KMS-11 (cell line): ENCODE measurements around the gene FKBP5.

Experiments used
- H2AFZ ChIP-seq: fragments of 200-600 bp; sonication (generic); 2 replicates; pipeline ENCODE4 v1.6.1; 2016; ENCODE audit warnings: antibody characterized with exemption, mixed run types, low read depth
- H3K27ac ChIP-seq: fragments of 200-600 bp; sonication (generic); 2 replicates; pipeline ENCODE4 v1.6.1; 2016; ENCODE audit warnings: mild to moderate bottlenecking, mixed run types
- H3K27me3 ChIP-seq: fragments of 200-600 bp; sonication (generic); 2 replicates; pipeline ENCODE4 v1.6.1; 2017; ENCODE audit warnings: mild to moderate bottlenecking, low read depth, mixed run types, moderate library complexity; ENCODE audit not compliant: insufficient read depth
- H3K36me3 ChIP-seq: fragments of 200-600 bp; sonication (generic); 2 replicates; pipeline ENCODE4 v1.6.1; 2017; ENCODE audit warnings: mild to moderate bottlenecking, mixed run types; ENCODE audit not compliant: insufficient read depth
- H3K4me1 ChIP-seq: fragments of 200-600 bp; sonication (generic); 2 replicates; pipeline ENCODE4 v1.6.1; 2016; ENCODE audit warnings: mild to moderate bottlenecking, low read depth, mixed run types; ENCODE audit not compliant: poor library complexity, severe bottlenecking
- H3K4me2 ChIP-seq: fragments of 200-600 bp; sonication (generic); 2 replicates; pipeline ENCODE4 v1.7.0; 2016; ENCODE audit warnings: mild to moderate bottlenecking, mixed run types
- H3K4me3 ChIP-seq: fragments of 200-600 bp; sonication (generic); IDR thresholded peaks from 2 replicates; pipeline ENCODE4 v1.6.1; 2017; ENCODE audit warnings: low read depth, low read length, mixed read lengths; ENCODE audit not compliant: insufficient read depth
- H3K79me2 ChIP-seq: fragments of 200-600 bp; sonication (generic); 2 replicates; pipeline ENCODE4 v1.6.1; 2016; ENCODE audit warnings: low read depth, mixed run types; ENCODE audit not compliant: insufficient read depth
- H3K9ac ChIP-seq: fragments of 200-600 bp; sonication (generic); 2 replicates; pipeline ENCODE4 v1.6.1; 2016; ENCODE audit warnings: mild to moderate bottlenecking, mixed run types
- H4K20me1 ChIP-seq: fragments of 200-600 bp; sonication (generic); 2 replicates; pipeline ENCODE4 v1.6.1; 2016; ENCODE audit warnings: mild to moderate bottlenecking, mixed run types; ENCODE audit not compliant: insufficient read depth
- CTCF ChIP-seq: fragments of 200-600 bp; sonication (generic); conservative IDR thresholded peaks from 2 replicates; pipeline ENCODE4 v1.6.1; 2017; ENCODE audit warnings: low read depth, mild to moderate bottlenecking, antibody characterized with exemption, low read length, moderate library complexity, mixed read lengths

FKBP5 gene

GRCh38 chr6:35668744-35669450 lies 19.8 kb downstream of the FKBP5 start:
- Histone ChIP-seq H3K4me1 (peaks cover 78% of the 10 kb centered on the region), H3K4me3 (no peak overlapping the region), H3K79me2 (peaks cover 98% of the 10 kb centered on the region), H2AFZ (no peak overlapping the region), H3K36me3 (no peaks in the 10 kb centered on the region), H3K27ac (no peak overlapping the region), H3K4me2 (peak overlapping the region; percentile 5), H3K9ac (no peak overlapping the region), H3K27me3 (no peaks in the 10 kb centered on the region), H4K20me1 (peaks cover 6% of the 10 kb centered on the region; the same call in 1 of the 2 replicates)
- no peak for TF ChIP-seq CTCF

- no peak overlapping the region for H2AFZ ChIP-seq
- H3K4me2 ChIP-seq: no peak overlapping the region
- peaks cover 78% of the 10 kb centered on the region for H3K4me1 ChIP-seq
- H4K20me1 ChIP-seq: peaks cover 9% of the 10 kb centered on the region; the same call in 1 of the 2 replicates
- H3K79me2 ChIP-seq: peaks cover 98% of the 10 kb centered on the region
- no peaks in the 10 kb centered on the region for H3K36me3 ChIP-seq
- no peaks in the 10 kb centered on the region for H3K27me3 ChIP-seq
- H3K9ac ChIP-seq: no peak overlapping the region
- H3K27ac ChIP-seq: no peak overlapping the region
- H3K4me3 ChIP-seq: no peak overlapping the region
- no peak for TF ChIP-seq CTCF
Measured at GRCh38 chr6:35668096-35668495, 20.6 kb downstream of the FKBP5 start.

GRCh38 chr6:35665573-35665972 lies 23.1 kb downstream of the FKBP5 start:
- Histone ChIP-seq H3K4me1 (peaks cover 62% of the 10 kb centered on the region), H3K79me2 (peaks cover 94% of the 10 kb centered on the region), H3K27ac (no peak overlapping the region), H3K36me3 (0 out of 2 replicates have a peak, but pooled peaks cover 3% of the 10 kb centered on the region), H3K9ac (no peak overlapping the region), H3K4me3 (no peak overlapping the region), H4K20me1 (peaks cover 12% of the 10 kb centered on the region; the same call in 1 of the 2 replicates), H2AFZ (no peak overlapping the region), H3K4me2 (no peak overlapping the region), H3K27me3 (no peaks in the 10 kb centered on the region)
- no peak for TF ChIP-seq CTCF

- Histone ChIP-seq H2AFZ (no peak overlapping the region), H3K27me3 (no peaks in the 10 kb centered on the region), H4K20me1 (peaks cover 12% of the 10 kb centered on the region; the same call in 1 of the 2 replicates), H3K36me3 (0 out of 2 replicates have a peak, but pooled peaks cover 3% of the 10 kb centered on the region), H3K4me3 (no peak overlapping the region), H3K9ac (no peak overlapping the region), H3K4me1 (peaks cover 56% of the 10 kb centered on the region), H3K27ac (no peak overlapping the region), H3K4me2 (no peak overlapping the region), H3K79me2 (peaks cover 88% of the 10 kb centered on the region)
- no peak for TF ChIP-seq CTCF
Measured at GRCh38 chr6:35664945-35665344, 23.8 kb downstream of the FKBP5 start.
